ENCODE data around the gene PDILT. TPM values are rescaled to one million over a fixed set of nuclear protein-coding genes. Genes with fewer than 3 reads are reported as not detected.

Gene PDILT
- total RNA-seq, 1 experiment from 2014 or later, result not detected

GRCh38 chr16:20415541-20415940 lies 11.0 kb upstream of the PDILT start:
- Mint-ChIP-seq H3K4me1 (ENCODE audit: low read depth, unreplicated experiment) (no peaks in the 10 kb centered on the region), H3K27ac (ENCODE audit: unreplicated experiment) (no peak overlapping the region), H3K9me3 (ENCODE audit: unreplicated experiment) (no peaks in the 10 kb centered on the region), H3K27me3 (ENCODE audit: insufficient read depth, unreplicated experiment) (peaks cover 15% of the 10 kb centered on the region), H3K4me3 (ENCODE audit: unreplicated experiment) (no peak overlapping the region), H3K36me3 (ENCODE audit: insufficient read depth, unreplicated experiment) (no peaks in the 10 kb centered on the region)
- POLR2A ChIA-PET, result no interaction called here
- H3K9me3 ChIP-seq, result no peaks in the 10 kb centered on the region
- H3K4me1 ChIP-seq, result no peaks in the 10 kb centered on the region
- CTCF ChIA-PET, result no interaction called here
- no peaks in the 10 kb centered on the region for H3K36me3 ChIP-seq (ENCODE audit: control insufficient read depth, insufficient read depth, low read length)
- DNase-seq, result no peak
- no peaks in the 10 kb centered on the region for H3K27me3 ChIP-seq (replicated peaks; ENCODE audit: control insufficient read depth, insufficient read depth, low read length)
- intact Hi-C loops (cut with micrococcal nuclease; ENCODE audit: unreplicated experiment), result no loop called here
- TF ChIP-seq CTCF (IDR thresholded peaks at IDR 0.05; ENCODE audit: insufficient read depth in 1 of 2, low read depth in 1 of 2, low read length in 1 of 2, severe bottlenecking in 1 of 2, unreplicated experiment in 1 of 2), result no peak
- no TSS peak for BruUV-seq (replicated peaks)
- H3K4me3 ChIP-seq (ENCODE audit: low read depth, low read length), result no peak overlapping the region

- Histone ChIP-seq H3K4me3 (ENCODE audit: low read depth, low read length) (no peak overlapping the region), H3K36me3 (ENCODE audit: control insufficient read depth, insufficient read depth, low read length) (no peaks in the 10 kb centered on the region), H3K9me3 (no peaks in the 10 kb centered on the region), H3K4me1 (no peaks in the 10 kb centered on the region), H3K27me3 (replicated peaks; ENCODE audit: control insufficient read depth, insufficient read depth, low read length) (no peaks in the 10 kb centered on the region)
- H3K27ac Mint-ChIP-seq (ENCODE audit: unreplicated experiment), result no peak overlapping the region
- H3K4me3 Mint-ChIP-seq (ENCODE audit: unreplicated experiment), result no peak overlapping the region
- H3K36me3 Mint-ChIP-seq (ENCODE audit: insufficient read depth, unreplicated experiment), result no peaks in the 10 kb centered on the region
- ChIA-PET POLR2A (no interaction called here), CTCF (no interaction called here)
- no TSS peak for BruUV-seq (replicated peaks)
- no peak for TF ChIP-seq CTCF (IDR thresholded peaks at IDR 0.05; ENCODE audit: insufficient read depth in 1 of 2, low read depth in 1 of 2, low read length in 1 of 2, severe bottlenecking in 1 of 2, unreplicated experiment in 1 of 2)
- H3K27me3 Mint-ChIP-seq (ENCODE audit: insufficient read depth, unreplicated experiment), result peaks cover 10% of the 10 kb centered on the region
- intact Hi-C loops (cut with micrococcal nuclease; ENCODE audit: unreplicated experiment), result no loop called here
- no peaks in the 10 kb centered on the region for H3K4me1 Mint-ChIP-seq (ENCODE audit: low read depth, unreplicated experiment)
- no peak for DNase-seq
- no peaks in the 10 kb centered on the region for H3K9me3 Mint-ChIP-seq (ENCODE audit: unreplicated experiment)
These were observed 6.5 kb upstream of the PDILT start for GRCh38 chr16:20411055-20411454.

GRCh38 chr16:20410121-20410723 lies 5.7 kb upstream of the PDILT start:
- BruUV-seq (replicated peaks), result no TSS peak
- intact Hi-C loops (cut with micrococcal nuclease; ENCODE audit: unreplicated experiment), result no loop called here
- no peak for TF ChIP-seq CTCF (IDR thresholded peaks at IDR 0.05; ENCODE audit: insufficient read depth in 1 of 2, low read depth in 1 of 2, low read length in 1 of 2, severe bottlenecking in 1 of 2, unreplicated experiment in 1 of 2)
- DNase-seq, result no peak
- CTCF ChIA-PET, result no interaction called here
- H3K4me1 Mint-ChIP-seq (ENCODE audit: low read depth, unreplicated experiment), result no peaks in the 10 kb centered on the region
- Histone ChIP-seq H3K36me3 (ENCODE audit: control insufficient read depth, insufficient read depth, low read length) (no peaks in the 10 kb centered on the region), H3K9me3 (no peaks in the 10 kb centered on the region), H3K4me3 (ENCODE audit: low read depth, low read length) (no peak overlapping the region), H3K27me3 (replicated peaks; ENCODE audit: control insufficient read depth, insufficient read depth, low read length) (no peaks in the 10 kb centered on the region), H3K4me1 (no peaks in the 10 kb centered on the region)
- no peak overlapping the region for H3K4me3 Mint-ChIP-seq (ENCODE audit: unreplicated experiment)
- POLR2A ChIA-PET, result no interaction called here
- H3K9me3 Mint-ChIP-seq (ENCODE audit: unreplicated experiment), result no peaks in the 10 kb centered on the region
- no peak overlapping the region for H3K27ac Mint-ChIP-seq (ENCODE audit: unreplicated experiment)
- H3K27me3 Mint-ChIP-seq (ENCODE audit: insufficient read depth, unreplicated experiment), result peaks cover 10% of the 10 kb centered on the region
- no peaks in the 10 kb centered on the region for H3K36me3 Mint-ChIP-seq (ENCODE audit: insufficient read depth, unreplicated experiment)
